MV-4-11 (cell line): ENCODE data around the gene SRCAP.
"Not testable (repeated sequence)": the region's sequence is repeated elsewhere in the genome, so short reads cannot be mapped to it uniquely, and the experiment has no call there.

Experiments used
- DNase-seq: peaks from one replicate; lab custom pipeline; 2025; lab: John Stamatoyannopoulos, UW

The SRCAP gene

GRCh38 chr16:30664616-30665109, 34.3 kb upstream of the SRCAP start:
- DNase-seq, result no peak

- no peak for DNase-seq
These were observed 33.7 kb upstream of the SRCAP start for GRCh38 chr16:30665155-30665829.

- no peak for DNase-seq
These were observed 33.2 kb upstream of the SRCAP start for GRCh38 chr16:30665830-30666190.

GRCh38 chr16:30666681-30667080, 32.3 kb upstream of the SRCAP start:
- DNase-seq, result no peak

GRCh38 chr16:30667361-30667905, 31.5 kb upstream of the SRCAP start:
- no peak for DNase-seq

GRCh38 chr16:30668393-30668792, 30.6 kb upstream of the SRCAP start:
- DNase-seq, result no peak

GRCh38 chr16:30669026-30669902, 29.7 kb upstream of the SRCAP start:
- DNase-seq, result no peak

GRCh38 chr16:30669903-30670824, 28.8 kb upstream of the SRCAP start:
- DNase-seq, result no peak

GRCh38 chr16:30675143-30675542, 23.8 kb upstream of the SRCAP start:
- no peak for DNase-seq

- no peak for DNase-seq
These were observed 20.9 kb upstream of the SRCAP start for GRCh38 chr16:30677931-30678585.

GRCh38 chr16:30678586-30678970, 20.4 kb upstream of the SRCAP start:
- no peak for DNase-seq

- DNase-seq, result no peak
These were observed 18.6 kb upstream of the SRCAP start for GRCh38 chr16:30680326-30680725.

- no peak for DNase-seq
These were observed 10.3 kb upstream of the SRCAP start for GRCh38 chr16:30688701-30689100.

- no peak for DNase-seq
These were observed 7.1 kb upstream of the SRCAP start for GRCh38 chr16:30691907-30692306.

GRCh38 chr16:30692396-30693064, 6.4 kb upstream of the SRCAP start:
- DNase-seq, result peak; percentile 88

GRCh38 chr16:30694926-30695693, 3.9 kb upstream of the SRCAP start:
- no peak for DNase-seq

- not testable (repeated sequence) for DNase-seq
These were observed 2.3 kb upstream of the SRCAP start for GRCh38 chr16:30696646-30697045.

- peak; percentile 92 for DNase-seq
These were observed 1.5 kb upstream of the SRCAP start for GRCh38 chr16:30697264-30698138.
